Measurements from ENCODE around the gene NKAIN1.

- TF ChIP-seq CTCF (IDR thresholded peaks at IDR 0.05; ENCODE audit: low read depth, low read length, poor library complexity, severe bottlenecking) (no peak), EZH2phosphoT487 (IDR thresholded peaks at IDR 0.05; ENCODE audit: borderline replicate concordance, low read length) (no peak)
Measured at GRCh38 chr1:31263408-31263807, 23.7 kb upstream of the NKAIN1 start.

All from DOHH2 (cell line).